Heart left ventricle (tissue), 13 donors: ENCODE data around the gene HSD11B1L.

Experiments used
- CTCF ChIP-seq, 12 donors: fragments of 200-600 bp; sonication (generic) in 4 of 12; IDR thresholded peaks; one replicate each; pipeline versions ENCODE4 v1.5.0 to v1.8.0; 2018 to 2022; ENCODE audit warnings: antibody characterized with exemption in 12 of 12, mild to moderate bottlenecking in 5 of 12
- POLR2A ChIP-seq, 2 donors: fragments of 450-650 bp; IDR thresholded peaks; one replicate each; pipeline ENCODE4 v1.6.1; 2017; ENCODE audit warnings: antibody characterized with exemption in 2 of 2, mild to moderate bottlenecking in 2 of 2, moderate library complexity in 2 of 2
- donor health status: ischemic (EF 13 %, LVEDD 7.1; RV severe dilation, severe dysfunction).
- donor health status: DM: no; HTN: yes; CAD: no.
- donor health status: DM: no; HTN: no; CAD: no.
- donor health status: ischemic (EF 25% LVEDD 6.9; RV normal size, moderate dysfunction).
- donor health status: ischemic (EF 25% LVEDD 5.7; RV mildly dilated, moderate dysfunction).
- donor health status: ischemic (EF 35%, LVEDD 5.7; RV mildly dilated, moderate dysfunction).
- donor health status: nonischemic (EF 11% LVEDD 7.7; RV severe dilation, severe dysfunction).
- donor health status: DM: yes; HTN: yes; CAD: no.
- donor health status: PGD.
- donor health status: ischemic (EF 29% LVEDD 5.4; RV normal size, mild dysfunction).
- donor health status: nonischemic (EF 23%, LVEDD 6.1; RV moderate dilation, normal function).

GRCh38 chr19:5690125-5690954 is 9.5 kb downstream of the HSD11B1L start, which contains the start of gene RPL36:
- TF ChIP-seq POLR2A (IDR thresholded peaks at IDR 0.05) (peak in 1 of 2 donors; percentile 84), CTCF (IDR thresholded peaks at IDR 0.05) (peak; percentile 94 to 100 (median 98))
